ENCODE measurements around the gene GFI1. TPM values are rescaled to one million over a fixed set of nuclear protein-coding genes. Genes with fewer than 3 reads are reported as not detected.
"Not testable (repeated sequence)": the region's sequence is repeated elsewhere in the genome, so short reads cannot be mapped to it uniquely, and the experiment has no call there.

The GFI1 gene
- total RNA-seq = 100 to 1,000 TPM in 1 of 2 experiments, 10 to 100 TPM in 1; 87.8 to 101 TPM

- CTCF ChIA-PET = interaction anchor here (0.7 to 14.6 kb wide), 34 partner anchors 7 to 189 kb away, joined by 3 to 296 read pairs (median 6); partner anchors contain the start of genes GLMN and RPAP2
- no peaks in the 10 kb centered on the region for H3K9me3 Mint-ChIP-seq (ENCODE audit: low read depth)
- H3K27ac Mint-ChIP-seq = peak within 1 kb of the TSS; percentile 94
- H3K36me3 Mint-ChIP-seq = peaks cover 26% of the 10 kb centered on the region
- H3K4me1 Mint-ChIP-seq = peaks cover 30% of the 10 kb centered on the region
- H3K4me3 Mint-ChIP-seq = peak within 1 kb of the TSS; percentile 95
- ATAC-seq (peak; percentile 48), DNase-seq (peak; percentile 93)
- no peaks in the 10 kb centered on the region for H3K27me3 Mint-ChIP-seq
Measured at GRCh38 chr1:92486251-92487077, at the start of gene GFI1. GFI1 (minus strand) TSS chr1:92486925; CDS start chr1:92483487, 3,438 bp downstream.

- peak overlapping the region; percentile 92 for H3K27ac Mint-ChIP-seq
- H3K4me1 Mint-ChIP-seq = peaks cover 71% of the 10 kb centered on the region
- not testable (repeated sequence) for H3K27me3 Mint-ChIP-seq; H3K9me3 Mint-ChIP-seq (ENCODE audit: low read depth); ATAC-seq; DNase-seq
- peaks cover 50% of the 10 kb centered on the region for H3K36me3 Mint-ChIP-seq
- CTCF ChIA-PET = interaction anchor here (1.9 to 2.2 kb wide), 2 partner anchors 21 to 47 kb away, joined by 4 to 9 read pairs; no protein-coding TSS in a partner anchor
- peak overlapping the region; percentile 54 for H3K4me3 Mint-ChIP-seq
Measured at GRCh38 chr1:92532371-92532770, 45.6 kb upstream of the GFI1 start.

- H3K27me3 Mint-ChIP-seq; ATAC-seq; H3K9me3 Mint-ChIP-seq (ENCODE audit: low read depth); DNase-seq: not testable (repeated sequence)
- Mint-ChIP-seq H3K4me3 (peak overlapping the region; percentile 54), H3K27ac (peak overlapping the region; percentile 92), H3K36me3 (peaks cover 52% of the 10 kb centered on the region), H3K4me1 (peaks cover 71% of the 10 kb centered on the region)
- CTCF ChIA-PET = interaction anchor here (1.0 to 1.9 kb wide), 3 partner anchors 21 to 221 kb away, joined by 3 to 4 read pairs (median 4); no protein-coding TSS in a partner anchor
Measured at GRCh38 chr1:92531939-92532338, 45.2 kb upstream of the GFI1 start.

- Mint-ChIP-seq H3K9me3 (ENCODE audit: low read depth) (no peaks in the 10 kb centered on the region), H3K36me3 (peaks cover 38% of the 10 kb centered on the region), H3K4me1 (peaks cover 36% of the 10 kb centered on the region), H3K27ac (no peak overlapping the region), H3K27me3 (no peaks in the 10 kb centered on the region), H3K4me3 (no peak overlapping the region)
- DNase-seq (no peak), ATAC-seq (no peak)
- CTCF ChIA-PET = no interaction called here
Measured at GRCh38 chr1:92527670-92528069, 40.9 kb upstream of the GFI1 start.

GRCh38 chr1:92524944-92525590, 38.3 kb upstream of the GFI1 start:
- not testable (repeated sequence) for DNase-seq; H3K4me3 Mint-ChIP-seq; H3K27ac Mint-ChIP-seq; ATAC-seq; H3K9me3 Mint-ChIP-seq (ENCODE audit: low read depth); H3K27me3 Mint-ChIP-seq
- Mint-ChIP-seq H3K4me1 (peaks cover 16% of the 10 kb centered on the region), H3K36me3 (peaks cover 28% of the 10 kb centered on the region)
- CTCF ChIA-PET = interaction anchor here (0.6 kb wide), 1 partner anchor 150 kb away, joined by 4 read pairs; no protein-coding TSS in a partner anchor

GRCh38 chr1:92519043-92519442, 32.3 kb upstream of the GFI1 start:
- ATAC-seq (no peak), DNase-seq (no peak)
- peaks cover 20% of the 10 kb centered on the region for H3K4me1 Mint-ChIP-seq
- no peaks in the 10 kb centered on the region for H3K27me3 Mint-ChIP-seq
- CTCF ChIA-PET = no interaction called here
- H3K4me3 Mint-ChIP-seq = no peak overlapping the region
- H3K36me3 Mint-ChIP-seq = peaks cover 22% of the 10 kb centered on the region
- H3K9me3 Mint-ChIP-seq (ENCODE audit: low read depth) = no peaks in the 10 kb centered on the region
- no peak overlapping the region for H3K27ac Mint-ChIP-seq

- Mint-ChIP-seq H3K27me3 (no peaks in the 10 kb centered on the region), H3K4me1 (peaks cover 24% of the 10 kb centered on the region), H3K4me3 (no peak overlapping the region), H3K9me3 (ENCODE audit: low read depth) (no peaks in the 10 kb centered on the region), H3K36me3 (peaks cover 28% of the 10 kb centered on the region), H3K27ac (no peak overlapping the region)
- CTCF ChIA-PET = interaction anchor here (1.4 kb wide), 1 partner anchor 10 kb away, joined by 3 read pairs; no protein-coding TSS in a partner anchor
- DNase-seq = no peak
- no peak for ATAC-seq
Measured at GRCh38 chr1:92516574-92516973, 29.8 kb upstream of the GFI1 start.

GRCh38 chr1:92515796-92516201, 29.1 kb upstream of the GFI1 start:
- Mint-ChIP-seq H3K4me1 (peaks cover 25% of the 10 kb centered on the region), H3K27me3 (no peaks in the 10 kb centered on the region), H3K4me3 (no peak overlapping the region), H3K27ac (no peak overlapping the region), H3K9me3 (ENCODE audit: low read depth) (no peaks in the 10 kb centered on the region), H3K36me3 (peaks cover 29% of the 10 kb centered on the region)
- CTCF ChIA-PET = interaction anchor here (0.7 to 1.4 kb wide), 2 partner anchors 11 to 27 kb away, joined by 3 read pairs; no protein-coding TSS in a partner anchor
- DNase-seq = no peak
- no peak for ATAC-seq

- Mint-ChIP-seq H3K4me3 (no peak overlapping the region), H3K27ac (no peak overlapping the region), H3K9me3 (ENCODE audit: low read depth) (no peaks in the 10 kb centered on the region), H3K4me1 (peaks cover 24% of the 10 kb centered on the region), H3K27me3 (no peaks in the 10 kb centered on the region), H3K36me3 (peaks cover 22% of the 10 kb centered on the region)
- DNase-seq (no peak), ATAC-seq (no peak)
- CTCF ChIA-PET = interaction anchor here (1.3 to 2.0 kb wide), 3 partner anchors 9 to 20 kb away, joined by 4 to 6 read pairs (median 4); no protein-coding TSS in a partner anchor
Measured at GRCh38 chr1:92511541-92511940, 24.8 kb upstream of the GFI1 start.

GRCh38 chr1:92509619-92510018, 22.9 kb upstream of the GFI1 start:
- CTCF ChIA-PET = interaction anchor here (1.3 kb wide), 2 partner anchors 23 to 42 kb away, joined by 3 to 5 read pairs; partner anchors contain the start of gene GFI1
- Mint-ChIP-seq H3K9me3 (ENCODE audit: low read depth) (no peaks in the 10 kb centered on the region), H3K36me3 (peaks cover 12% of the 10 kb centered on the region), H3K4me1 (peaks cover 15% of the 10 kb centered on the region), H3K4me3 (no peak overlapping the region), H3K27me3 (no peaks in the 10 kb centered on the region), H3K27ac (no peak overlapping the region)
- no peak for DNase-seq
- no peak for ATAC-seq

GRCh38 chr1:92505015-92505692, 18.4 kb upstream of the GFI1 start:
- Mint-ChIP-seq H3K36me3 (peaks cover 4% of the 10 kb centered on the region), H3K9me3 (ENCODE audit: low read depth) (no peaks in the 10 kb centered on the region), H3K4me3 (no peak overlapping the region), H3K4me1 (peaks cover 37% of the 10 kb centered on the region), H3K27ac (peak overlapping the region; percentile 41), H3K27me3 (no peaks in the 10 kb centered on the region)
- ATAC-seq (no peak), DNase-seq (no peak)
- CTCF ChIA-PET = interaction anchor here (0.9 to 1.4 kb wide), 4 partner anchors 16 to 214 kb away, joined by 3 read pairs; partner anchors contain the start of gene GFI1

GRCh38 chr1:92504291-92505014, 17.7 kb upstream of the GFI1 start:
- no peak overlapping the region for H3K4me3 Mint-ChIP-seq
- DNase-seq = no peak
- CTCF ChIA-PET = interaction anchor here (1.4 kb wide), 1 partner anchor 213 kb away, joined by 3 read pairs; no protein-coding TSS in a partner anchor
- no peaks in the 10 kb centered on the region for H3K9me3 Mint-ChIP-seq (ENCODE audit: low read depth)
- peak; percentile 52 for ATAC-seq
- H3K36me3 Mint-ChIP-seq = peaks cover 4% of the 10 kb centered on the region
- H3K4me1 Mint-ChIP-seq = peaks cover 36% of the 10 kb centered on the region
- H3K27ac Mint-ChIP-seq = peak overlapping the region; percentile 41
- no peaks in the 10 kb centered on the region for H3K27me3 Mint-ChIP-seq
